B cell (primary cell): ENCODE measurements around the gene NFAT5.

ENCODE experiments used
- EZH2 ChIP-seq: IDR thresholded peaks from 2 replicates; pipeline ENCODE4 v1.6.1; 2012; ENCODE audit warnings: borderline replicate concordance, low read depth, mild to moderate bottlenecking, moderate library complexity, low read length; ENCODE audit not compliant: insufficient read depth, poor library complexity, severe bottlenecking
- TF ChIP-seq, protein P1 (sequence below): fragments of 200-600 bp; IDR thresholded peaks from one replicate; pipeline ENCODE4 v1.8.0; 2022; ENCODE audit warnings: antibody characterized with exemption, mild to moderate bottlenecking

DNA sequence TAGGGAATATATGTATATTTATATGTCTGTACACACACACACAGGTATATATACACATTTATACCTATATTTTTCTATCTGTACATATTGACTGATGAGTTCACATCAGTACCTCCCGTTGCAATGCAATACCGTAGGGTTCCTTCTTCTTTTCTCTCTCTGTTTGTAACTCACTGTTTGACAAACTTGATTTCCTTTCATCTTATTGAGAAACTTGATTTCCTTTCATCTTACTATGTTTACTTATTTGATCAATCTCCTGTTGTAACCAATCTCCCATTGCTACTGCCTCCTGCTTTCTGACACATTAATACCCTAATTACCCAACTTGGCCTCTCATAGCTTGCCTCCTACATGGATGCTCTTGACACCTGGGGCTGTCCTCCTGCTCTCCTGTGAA, 49.8 kb downstream of the NFAT5 start:
- TF ChIP-seq, protein P1, sequence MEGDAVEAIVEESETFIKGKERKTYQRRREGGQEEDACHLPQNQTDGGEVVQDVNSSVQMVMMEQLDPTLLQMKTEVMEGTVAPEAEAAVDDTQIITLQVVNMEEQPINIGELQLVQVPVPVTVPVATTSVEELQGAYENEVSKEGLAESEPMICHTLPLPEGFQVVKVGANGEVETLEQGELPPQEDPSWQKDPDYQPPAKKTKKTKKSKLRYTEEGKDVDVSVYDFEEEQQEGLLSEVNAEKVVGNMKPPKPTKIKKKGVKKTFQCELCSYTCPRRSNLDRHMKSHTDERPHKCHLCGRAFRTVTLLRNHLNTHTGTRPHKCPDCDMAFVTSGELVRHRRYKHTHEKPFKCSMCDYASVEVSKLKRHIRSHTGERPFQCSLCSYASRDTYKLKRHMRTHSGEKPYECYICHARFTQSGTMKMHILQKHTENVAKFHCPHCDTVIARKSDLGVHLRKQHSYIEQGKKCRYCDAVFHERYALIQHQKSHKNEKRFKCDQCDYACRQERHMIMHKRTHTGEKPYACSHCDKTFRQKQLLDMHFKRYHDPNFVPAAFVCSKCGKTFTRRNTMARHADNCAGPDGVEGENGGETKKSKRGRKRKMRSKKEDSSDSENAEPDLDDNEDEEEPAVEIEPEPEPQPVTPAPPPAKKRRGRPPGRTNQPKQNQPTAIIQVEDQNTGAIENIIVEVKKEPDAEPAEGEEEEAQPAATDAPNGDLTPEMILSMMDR: no peak
- TF ChIP-seq EZH2: no peak
